A172 (cell line): ENCODE measurements around the gene DHX8. TPM values are rescaled to one million over a fixed set of nuclear protein-coding genes. Genes with fewer than 3 reads are reported as not detected.

Experiments used
- DNase-seq: peaks from one replicate; pipeline ENCODE4 v3.0.0-alpha.2; 2015; ENCODE audit warnings: low spot score
- total RNA-seq: library from RNA; depleted of rRNA; stranded (reverse); fragments of >200 nt; shearing (Covaris generic); gene quantifications from 2 replicates; pipeline ENCODE4 v1.2.3, GENCODE V29; 2014; rRNA removed

The DHX8 gene
- total RNA-seq, 1 experiment from 2014 or later = 52.3 TPM

GRCh38 chr17:43574348-43574747 lies 90.6 kb downstream of the DHX8 start:
- DNase-seq = no peak

GRCh38 chr17:43574896-43575525 lies 91.2 kb downstream of the DHX8 start:
- no peak for DNase-seq

Other genes starting within 250 kb of the DHX8 start
- gene RNU2-1, start 250.0 kb upstream of the DHX8 start, total RNA-seq = not detected in 2 replicates
- 7.1 and 9.8 TPM in 2 replicates for gene ARL4D, start 85.0 kb upstream of the DHX8 start, total RNA-seq
- 13.4 and 14.4 TPM in 2 replicates for gene ETV4, start 62.4 kb downstream of the DHX8 start, total RNA-seq
- gene MEOX1, start 177.9 kb downstream of the DHX8 start, total RNA-seq = not detected in 2 replicates